Measurements from ENCODE around the gene CCM2.

The CCM2 gene

GRCh38 chr7:45064047-45064725 lies 64.2 kb downstream of the CCM2 start:
- DNase-seq (ENCODE audit: low read depth in 2 of 3, low spot score in 2 of 3): no peak

GRCh38 chr7:45065031-45065995 lies 65.3 kb downstream of the CCM2 start:
- no peak for DNase-seq (ENCODE audit: low read depth in 2 of 3, low spot score in 2 of 3)

- no peak for DNase-seq (ENCODE audit: low read depth in 2 of 3, low spot score in 2 of 3)
Observed at GRCh38 chr7:45066409-45066808, 66.4 kb downstream of the CCM2 start.

- DNase-seq (ENCODE audit: low read depth in 2 of 3, low spot score in 2 of 3): no peak
Observed at GRCh38 chr7:45067582-45067981, 67.6 kb downstream of the CCM2 start.

- no peak for DNase-seq (ENCODE audit: low read depth in 2 of 3, low spot score in 2 of 3)
Observed at GRCh38 chr7:45068236-45069023, 68.4 kb downstream of the CCM2 start.

- no peak for DNase-seq (ENCODE audit: low read depth in 2 of 3, low spot score in 2 of 3)
Observed at GRCh38 chr7:45069444-45070253, 69.6 kb downstream of the CCM2 start.

GRCh38 chr7:45070254-45070642 lies 70.2 kb downstream of the CCM2 start:
- DNase-seq (ENCODE audit: low read depth in 2 of 3, low spot score in 2 of 3): no peak

- DNase-seq (ENCODE audit: low read depth in 2 of 3, low spot score in 2 of 3): no peak
Observed at GRCh38 chr7:45071528-45071927, 71.5 kb downstream of the CCM2 start.

GRCh38 chr7:45072131-45073030 lies 72.4 kb downstream of the CCM2 start:
- DNase-seq (ENCODE audit: low read depth in 2 of 3, low spot score in 2 of 3): no peak

- no peak for DNase-seq (ENCODE audit: low read depth in 2 of 3, low spot score in 2 of 3)
Observed at GRCh38 chr7:45073031-45073785, 73.2 kb downstream of the CCM2 start.

- no peak for DNase-seq (ENCODE audit: low read depth in 2 of 3, low spot score in 2 of 3)
Observed at GRCh38 chr7:45073786-45074527, 74.0 kb downstream of the CCM2 start.

GRCh38 chr7:45074528-45075354 lies 74.7 kb downstream of the CCM2 start:
- no peak for DNase-seq (ENCODE audit: low read depth in 2 of 3, low spot score in 2 of 3)

GRCh38 chr7:45075355-45075644 lies 75.3 kb downstream of the CCM2 start:
- no peak for DNase-seq (ENCODE audit: low read depth in 2 of 3, low spot score in 2 of 3)

- DNase-seq (ENCODE audit: low read depth in 2 of 3, low spot score in 2 of 3): no peak
Observed at GRCh38 chr7:45075871-45076796, 76.1 kb downstream of the CCM2 start.

GRCh38 chr7:45076946-45077345 lies 76.9 kb downstream of the CCM2 start:
- no peak for DNase-seq (ENCODE audit: low read depth in 2 of 3, low spot score in 2 of 3)

- DNase-seq (ENCODE audit: low read depth in 2 of 3, low spot score in 2 of 3): no peak
Observed at GRCh38 chr7:45077579-45077978, 77.6 kb downstream of the CCM2 start.

Data from activated CD8-positive, alpha-beta memory T cell treated with anti-CD3 and anti-CD28 coated beads for 48 hours (primary cell).